22Rv1 (cell line): ENCODE data around the gene SERAC1.
A peak's percentile ranks its signal among the peaks of the same experiment; 100 is the strongest.
"Not testable (repeated sequence)": the region's sequence is repeated elsewhere in the genome, so short reads cannot be mapped to it uniquely, and the experiment has no call there.

Experiments used
- H3K27ac ChIP-seq: fragments of 450-650 bp; 2 replicates; pipeline ENCODE4 v1.5.1; 2017
- ZFX ChIP-seq: fragments of 450-650 bp; IDR thresholded peaks from 2 replicates; pipeline ENCODE4 v1.6.1; 2017; ENCODE audit warnings: antibody characterized with exemption, borderline replicate concordance
- TF ChIP-seq, protein P1 (sequence below): fragments of 450-650 bp; IDR thresholded peaks from 2 replicates; pipeline ENCODE4 v1.5.1; 2017; ENCODE audit warnings: mild to moderate bottlenecking

The SERAC1 gene

GRCh38 chr6:158168040-158168289, at the start of gene SERAC1:
Gene SERAC1 (minus strand): TSS chr6:158168262. CDS start chr6:158158363, 9,899 bp downstream.
- H3K27ac ChIP-seq, result peak within 1 kb of the TSS; percentile 92
- TF ChIP-seq ZFX, result no peak
- TF ChIP-seq, protein P1, sequence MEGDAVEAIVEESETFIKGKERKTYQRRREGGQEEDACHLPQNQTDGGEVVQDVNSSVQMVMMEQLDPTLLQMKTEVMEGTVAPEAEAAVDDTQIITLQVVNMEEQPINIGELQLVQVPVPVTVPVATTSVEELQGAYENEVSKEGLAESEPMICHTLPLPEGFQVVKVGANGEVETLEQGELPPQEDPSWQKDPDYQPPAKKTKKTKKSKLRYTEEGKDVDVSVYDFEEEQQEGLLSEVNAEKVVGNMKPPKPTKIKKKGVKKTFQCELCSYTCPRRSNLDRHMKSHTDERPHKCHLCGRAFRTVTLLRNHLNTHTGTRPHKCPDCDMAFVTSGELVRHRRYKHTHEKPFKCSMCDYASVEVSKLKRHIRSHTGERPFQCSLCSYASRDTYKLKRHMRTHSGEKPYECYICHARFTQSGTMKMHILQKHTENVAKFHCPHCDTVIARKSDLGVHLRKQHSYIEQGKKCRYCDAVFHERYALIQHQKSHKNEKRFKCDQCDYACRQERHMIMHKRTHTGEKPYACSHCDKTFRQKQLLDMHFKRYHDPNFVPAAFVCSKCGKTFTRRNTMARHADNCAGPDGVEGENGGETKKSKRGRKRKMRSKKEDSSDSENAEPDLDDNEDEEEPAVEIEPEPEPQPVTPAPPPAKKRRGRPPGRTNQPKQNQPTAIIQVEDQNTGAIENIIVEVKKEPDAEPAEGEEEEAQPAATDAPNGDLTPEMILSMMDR, result no peak

GRCh38 chr6:158213925-158214674, 46.0 kb upstream of the SERAC1 start:
- H3K27ac ChIP-seq, result no peak overlapping the region
- TF ChIP-seq, protein P1, result peak; percentile 89
- no peak for TF ChIP-seq ZFX

DNA sequence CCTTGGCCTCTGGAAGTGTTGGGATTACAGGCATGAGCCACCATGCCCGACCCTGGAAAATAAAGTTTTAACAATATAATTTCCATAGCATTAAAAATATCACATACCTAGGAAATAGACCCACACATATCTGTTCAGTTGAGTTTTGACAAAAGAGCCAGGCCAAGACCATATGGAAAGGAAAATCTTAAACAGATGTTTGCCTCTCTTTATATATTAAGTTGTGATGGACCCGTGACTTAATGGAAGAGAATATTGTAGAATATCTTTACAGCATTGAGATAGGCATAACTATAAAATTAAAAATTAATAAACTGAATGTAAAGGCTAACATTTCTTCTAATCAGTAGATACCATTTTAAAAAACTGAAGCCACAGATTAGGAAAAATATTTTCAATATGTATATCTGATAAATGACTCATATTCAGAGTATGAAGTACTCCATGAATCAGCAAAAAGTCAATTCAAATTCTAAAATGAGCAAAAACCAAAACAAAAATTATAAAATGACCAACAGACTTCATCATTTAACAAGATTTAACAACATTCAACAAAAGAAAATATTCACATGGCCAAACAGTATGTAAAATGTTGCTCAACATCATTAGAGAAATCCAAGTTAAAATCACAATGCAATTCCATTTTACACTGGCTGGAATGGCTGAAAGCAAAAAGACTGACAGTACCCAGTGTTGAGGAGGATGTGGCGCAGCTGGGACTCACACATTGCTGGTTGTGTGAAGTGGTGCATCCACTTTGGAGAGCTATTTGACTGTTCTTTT, 43.4 kb upstream of the SERAC1 start:
- no peak overlapping the region for H3K27ac ChIP-seq

GRCh38 chr6:158209582-158210333, 41.7 kb upstream of the SERAC1 start:
- H3K27ac ChIP-seq, result not testable (repeated sequence)

More for the DNA sequence above, 43.4 kb upstream of the SERAC1 start:
- TF ChIP-seq, protein P1, result no peak
- TF ChIP-seq ZFX, result no peak

DNA sequence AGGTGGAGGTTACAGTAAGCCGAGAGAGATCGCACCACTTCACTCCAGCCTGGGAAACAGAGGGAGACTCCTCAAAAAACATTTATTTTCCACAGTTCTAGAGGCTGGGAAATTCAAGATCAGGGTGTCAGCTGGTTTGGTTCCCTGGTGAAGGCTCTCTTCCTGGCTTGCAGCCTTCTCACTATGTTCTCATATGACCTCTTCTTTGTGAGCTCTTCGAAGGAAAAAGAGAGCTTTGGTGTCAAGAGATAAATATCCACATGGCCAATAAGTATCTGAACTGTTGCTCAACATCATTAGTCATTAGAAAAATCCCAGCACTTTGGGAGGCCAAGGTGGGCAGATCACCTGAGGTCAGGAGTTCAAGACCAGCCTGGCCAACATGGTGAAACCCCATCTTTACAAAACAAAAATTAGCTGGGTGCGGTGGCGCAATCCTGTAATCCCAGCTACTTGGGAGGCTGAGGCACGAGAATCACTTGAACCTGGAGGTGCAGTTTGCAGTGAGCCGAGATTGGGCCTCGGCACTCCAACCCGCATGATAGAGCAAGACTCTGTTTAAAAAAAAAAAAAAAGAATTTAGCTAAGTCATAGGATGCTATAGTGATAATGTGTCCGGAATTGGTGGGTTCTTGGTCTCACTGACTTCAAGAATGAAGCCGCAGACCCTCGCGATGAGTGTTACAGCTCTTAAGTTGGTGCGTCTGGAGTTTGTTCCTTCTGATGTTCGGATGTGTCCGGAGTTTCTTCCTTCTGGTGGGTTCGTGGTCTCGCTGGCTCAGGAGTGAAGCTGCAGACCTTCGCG, 40.4 kb upstream of the SERAC1 start:
- not testable (repeated sequence) for H3K27ac ChIP-seq

DNA sequence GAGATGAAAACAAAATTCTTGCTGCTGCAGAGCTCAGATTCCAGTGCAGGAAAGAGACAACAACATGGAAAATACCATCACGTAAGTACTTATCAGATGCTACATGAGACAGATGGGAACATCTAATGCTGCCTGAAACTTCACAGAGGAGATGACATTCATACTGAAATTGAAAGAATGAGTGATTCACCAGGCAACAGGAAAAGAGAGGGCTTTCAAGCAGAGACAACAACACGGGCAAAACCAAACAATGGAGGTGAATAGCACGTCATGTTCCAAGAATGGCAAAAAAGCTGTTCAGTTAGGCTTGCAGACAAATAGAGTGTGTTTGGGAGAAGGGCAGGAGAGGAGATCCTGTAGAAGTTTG, 39.3 kb upstream of the SERAC1 start:
- no peak overlapping the region for H3K27ac ChIP-seq
- TF ChIP-seq, protein P1, result no peak
- no peak for TF ChIP-seq ZFX

DNA sequence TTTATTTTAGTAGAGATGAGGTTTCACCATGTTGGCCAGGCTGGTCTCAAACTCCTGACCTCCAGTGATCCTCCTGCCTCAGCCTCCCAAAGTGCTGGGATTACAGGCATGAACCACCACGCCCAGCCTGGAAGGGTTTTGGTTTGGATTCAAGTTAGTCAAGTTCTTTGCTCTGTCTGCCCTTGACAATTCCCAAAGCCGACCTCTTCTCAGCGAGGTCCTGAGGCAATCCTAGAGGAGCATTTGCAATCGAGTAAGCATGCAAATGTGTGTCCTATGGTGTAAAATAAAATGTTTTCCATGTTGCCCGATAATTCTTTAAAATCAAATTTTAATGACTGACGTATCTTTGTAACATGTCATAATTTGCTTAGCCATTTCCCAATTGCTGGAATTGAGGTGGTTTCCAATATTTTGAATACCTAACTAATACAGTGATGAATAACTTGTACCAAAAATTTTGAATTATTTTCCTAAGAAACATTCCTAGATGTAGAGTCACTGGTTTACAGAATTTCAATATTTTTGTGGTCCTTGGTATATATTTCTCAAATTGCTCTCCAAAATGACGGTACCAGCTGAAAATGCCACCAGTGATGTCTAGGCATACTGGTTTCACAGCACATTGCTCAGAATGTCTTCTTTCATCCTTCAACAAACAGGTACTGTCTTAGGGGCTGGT, 38.8 kb upstream of the SERAC1 start:
- no peak for TF ChIP-seq ZFX
- TF ChIP-seq, protein P1, result no peak
- no peak overlapping the region for H3K27ac ChIP-seq
